HG03103 (cell line): ENCODE measurements around the gene SEC31A.
A peak's percentile ranks its signal among the peaks of the same experiment; 100 is the strongest.

Source experiments
- ATAC-seq: cut with Tn5 transposase; IDR thresholded peaks from one replicate; pipeline ENCODE4 v1.9.1; 2021; ENCODE audit warnings: low read depth; ENCODE audit not compliant: unreplicated experiment

The SEC31A gene

GRCh38 chr4:82797040-82797404 lies 93.9 kb downstream of the SEC31A start:
- ATAC-seq: no peak

GRCh38 chr4:82792912-82793649 lies 97.9 kb downstream of the SEC31A start:
- no peak for ATAC-seq

GRCh38 chr4:82791179-82791578 lies 99.8 kb downstream of the SEC31A start:
- no peak for ATAC-seq

- no peak for ATAC-seq
Observed at GRCh38 chr4:82790060-82790660, 100.8 kb downstream of the SEC31A start.

- ATAC-seq: no peak
Observed at GRCh38 chr4:82789025-82789776, 101.8 kb downstream of the SEC31A start.

GRCh38 chr4:82787342-82787741 lies 103.6 kb downstream of the SEC31A start:
- ATAC-seq: no peak

- no peak for ATAC-seq
Observed at GRCh38 chr4:82786828-82787227, 104.1 kb downstream of the SEC31A start.

GRCh38 chr4:82785611-82786400 lies 105.1 kb downstream of the SEC31A start:
- no peak for ATAC-seq

GRCh38 chr4:82784681-82785610 lies 106.0 kb downstream of the SEC31A start:
- no peak for ATAC-seq

- no peak for ATAC-seq
Observed at GRCh38 chr4:82782626-82783345, 108.2 kb downstream of the SEC31A start.

- ATAC-seq: peak; percentile 73
Observed at GRCh38 chr4:82780752-82781231, 110.2 kb downstream of the SEC31A start.

GRCh38 chr4:82780170-82780751 lies 110.7 kb downstream of the SEC31A start:
- no peak for ATAC-seq

- no peak for ATAC-seq
Observed at GRCh38 chr4:82779032-82779431, 111.9 kb downstream of the SEC31A start.

GRCh38 chr4:82777857-82778525 lies 113.0 kb downstream of the SEC31A start:
- ATAC-seq: no peak

- no peak for ATAC-seq
Observed at GRCh38 chr4:82776925-82777542, 113.9 kb downstream of the SEC31A start.

- no peak for ATAC-seq
Observed at GRCh38 chr4:82775243-82775642, 115.7 kb downstream of the SEC31A start.

- no peak for ATAC-seq
Observed at GRCh38 chr4:82774711-82775171, 116.2 kb downstream of the SEC31A start.

GRCh38 chr4:82773057-82773456 lies 117.9 kb downstream of the SEC31A start:
- no peak for ATAC-seq
